GM19452 (cell line): Measurements from ENCODE around the gene PGLYRP2.
A peak's percentile ranks its signal among the peaks of the same experiment; 100 is the strongest.
"Not testable (repeated sequence)": the region's sequence is repeated elsewhere in the genome, so short reads cannot be mapped to it uniquely, and the experiment has no call there.

ENCODE experiments used
- ATAC-seq: cut with Tn5 transposase; IDR thresholded peaks from one replicate; pipeline ENCODE4 v1.9.1; 2021; ENCODE audit not compliant: unreplicated experiment

PGLYRP2 gene

DNA sequence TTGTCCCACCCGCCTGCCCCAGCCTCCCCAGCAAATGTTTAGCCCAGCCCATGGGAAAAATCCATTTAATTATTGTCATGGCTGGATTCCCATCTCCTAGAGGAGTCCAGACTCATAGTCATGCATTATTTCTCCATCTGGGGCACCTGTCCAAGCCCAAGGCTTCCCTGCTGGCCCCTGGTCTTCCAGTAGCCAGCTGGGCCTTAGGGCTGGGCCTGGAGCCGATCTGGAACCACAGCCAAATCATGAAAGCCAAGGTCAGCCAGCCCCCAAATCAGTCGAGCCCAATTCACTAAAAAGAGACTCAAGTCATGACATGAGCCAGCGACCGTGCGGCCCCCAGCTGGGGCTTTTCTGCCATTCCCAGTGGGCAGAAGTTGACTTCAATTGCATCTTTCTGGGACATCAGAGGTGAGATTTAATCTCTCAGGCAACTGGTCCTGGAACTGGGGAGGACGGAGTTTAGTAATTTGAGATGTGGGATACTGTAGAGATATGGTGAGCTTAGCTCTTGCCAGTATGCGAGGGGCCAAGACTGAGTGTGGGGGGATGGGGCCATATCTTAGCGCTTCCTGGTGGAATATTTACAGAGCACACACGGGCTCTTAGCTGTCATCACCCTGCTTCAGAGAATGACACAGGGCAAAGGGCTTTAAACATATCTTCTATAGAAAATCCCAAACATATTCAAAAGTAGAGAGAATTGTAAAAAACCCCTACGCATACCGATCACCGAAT lies 9.4 kb upstream of the PGLYRP2 start:
- ATAC-seq, result no peak

DNA sequence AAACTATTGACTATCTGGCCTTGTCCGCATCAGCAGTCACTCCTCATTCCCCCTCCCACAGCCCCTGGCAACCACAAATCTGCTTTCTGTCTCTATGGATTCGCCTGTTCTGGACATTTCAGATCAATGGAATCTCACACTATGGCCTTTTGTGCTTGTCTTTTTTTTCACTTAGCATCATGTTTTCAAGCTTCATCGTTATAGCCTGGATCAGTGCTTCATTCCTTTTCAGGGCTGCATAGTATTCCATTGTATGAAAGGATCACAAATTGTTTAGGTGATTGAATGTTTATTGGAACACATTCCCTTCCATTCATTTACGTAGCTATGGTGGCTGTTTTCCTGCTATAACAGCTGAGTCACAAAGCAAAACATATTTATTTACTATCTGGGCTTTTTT lies 7.7 kb upstream of the PGLYRP2 start:
- ATAC-seq, result no peak

DNA sequence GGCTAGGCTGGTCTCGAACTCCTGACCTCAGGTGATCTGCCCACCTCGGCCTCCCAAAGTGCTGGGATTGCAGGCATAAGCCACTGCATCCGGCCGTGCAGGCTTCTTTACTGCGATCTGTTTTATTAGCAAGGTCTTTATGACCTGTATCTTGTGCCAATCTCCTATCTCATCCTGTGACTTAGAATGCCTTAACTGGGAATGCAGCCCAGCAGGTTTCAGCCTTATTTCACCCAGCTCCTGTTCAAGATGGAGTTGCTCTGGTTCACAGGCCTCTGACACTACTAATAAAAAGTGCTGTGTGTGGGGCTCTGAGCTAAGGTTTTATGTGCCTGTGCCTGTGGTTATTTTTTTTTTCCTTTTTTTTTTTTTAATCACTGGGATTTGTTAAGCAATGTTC lies 6.5 kb upstream of the PGLYRP2 start:
- ATAC-seq, result not testable (repeated sequence)

DNA sequence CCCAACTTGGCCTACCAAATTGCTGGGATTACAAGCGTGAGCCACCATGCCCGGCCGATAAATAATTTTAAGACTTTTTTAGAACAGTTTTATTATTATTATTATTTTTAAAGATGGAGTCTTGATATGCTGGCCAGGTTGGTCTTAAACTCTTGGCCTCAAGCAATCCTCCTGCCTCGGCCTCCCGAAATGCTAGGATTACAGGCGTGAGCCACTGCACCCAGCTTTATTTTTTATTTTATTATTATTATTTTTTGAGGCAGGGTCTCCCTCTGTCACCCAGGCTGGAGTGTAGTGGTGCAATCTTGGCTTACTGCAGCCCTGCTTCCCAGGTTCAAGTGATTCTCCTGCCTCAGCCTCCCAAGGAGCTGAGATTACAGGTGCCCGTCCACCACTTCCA lies 1.7 kb upstream of the PGLYRP2 start:
- ATAC-seq, result not testable (repeated sequence)

DNA sequence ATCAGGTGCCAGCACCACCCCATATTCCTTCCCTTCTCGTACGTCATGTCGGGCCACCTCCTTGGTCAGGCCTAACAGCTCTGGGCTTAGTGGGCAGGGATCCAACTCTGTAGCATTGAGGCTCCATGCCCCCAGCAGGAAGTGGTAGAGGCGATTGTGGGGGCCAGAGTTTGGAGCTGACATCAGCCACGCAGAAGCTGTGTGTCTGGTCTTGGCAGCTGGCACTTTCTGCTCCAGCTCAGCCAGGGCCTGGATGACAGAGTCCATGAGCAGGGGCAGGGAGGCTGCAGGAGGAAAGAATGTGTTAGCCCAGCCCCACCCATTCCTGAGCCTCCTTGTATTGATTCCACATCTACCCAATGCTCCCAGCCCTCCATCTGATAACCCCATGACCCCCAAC lies 3.0 kb downstream of the PGLYRP2 start:
- no peak for ATAC-seq

DNA sequence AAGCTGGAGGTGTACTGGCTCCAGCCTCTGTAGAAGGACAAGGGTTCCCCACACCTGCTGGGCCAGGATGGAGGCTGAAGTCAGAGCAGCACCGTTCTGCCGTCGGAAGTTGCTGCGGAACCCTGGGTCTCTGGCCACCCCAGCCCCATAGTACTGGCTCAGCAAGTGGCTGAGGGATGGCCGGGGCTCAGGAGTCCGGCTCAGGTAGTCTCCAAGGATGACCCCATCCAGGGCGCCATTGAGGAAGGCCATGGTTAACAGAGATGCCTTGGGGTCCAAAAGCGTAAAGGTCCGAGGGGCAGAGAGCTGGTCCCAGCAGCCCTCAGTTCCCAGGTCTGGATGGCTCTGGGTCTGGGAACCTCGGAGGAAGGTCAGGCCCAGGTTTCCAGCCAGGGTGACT lies 3.7 kb downstream of the PGLYRP2 start:
- no peak for ATAC-seq

DNA sequence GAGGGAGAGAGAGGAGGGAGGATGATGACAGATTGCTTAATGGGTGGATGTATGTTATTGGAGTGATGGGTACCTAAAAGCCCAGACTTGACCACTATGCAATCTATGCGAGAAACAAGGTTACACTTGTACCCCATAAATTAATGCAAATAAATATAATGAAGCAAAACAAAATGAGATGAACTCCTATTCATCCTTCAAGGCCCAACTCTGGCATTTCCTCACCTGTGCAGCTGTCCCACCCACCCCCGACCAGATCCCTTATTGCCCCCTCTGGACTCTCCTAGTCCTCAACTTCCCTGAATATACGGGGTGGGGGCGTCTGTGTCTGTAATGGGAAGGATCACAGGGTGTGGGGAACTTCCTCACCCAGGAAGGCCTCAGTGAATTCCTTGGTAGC lies 4.1 kb downstream of the PGLYRP2 start:
- ATAC-seq, result no peak

DNA sequence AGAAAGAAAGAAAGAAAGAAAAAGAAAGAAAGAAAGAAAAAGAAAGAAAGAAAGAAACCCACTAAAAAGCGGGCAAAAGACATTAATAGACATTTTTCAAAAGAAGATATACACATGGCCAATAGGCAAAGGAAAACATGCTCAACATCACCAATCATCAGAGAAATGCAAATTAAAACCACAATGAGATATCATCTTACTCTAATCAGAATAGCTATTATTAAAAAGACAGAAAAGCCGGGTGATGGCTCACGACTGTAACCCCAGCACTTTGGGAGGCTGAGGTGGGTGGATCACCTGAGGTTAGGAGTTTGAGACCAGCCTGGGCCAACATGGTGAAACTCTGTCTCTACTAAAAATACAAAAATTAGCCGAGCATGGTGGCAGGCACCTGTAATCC lies 5.5 kb downstream of the PGLYRP2 start:
- ATAC-seq, result not testable (repeated sequence)

DNA sequence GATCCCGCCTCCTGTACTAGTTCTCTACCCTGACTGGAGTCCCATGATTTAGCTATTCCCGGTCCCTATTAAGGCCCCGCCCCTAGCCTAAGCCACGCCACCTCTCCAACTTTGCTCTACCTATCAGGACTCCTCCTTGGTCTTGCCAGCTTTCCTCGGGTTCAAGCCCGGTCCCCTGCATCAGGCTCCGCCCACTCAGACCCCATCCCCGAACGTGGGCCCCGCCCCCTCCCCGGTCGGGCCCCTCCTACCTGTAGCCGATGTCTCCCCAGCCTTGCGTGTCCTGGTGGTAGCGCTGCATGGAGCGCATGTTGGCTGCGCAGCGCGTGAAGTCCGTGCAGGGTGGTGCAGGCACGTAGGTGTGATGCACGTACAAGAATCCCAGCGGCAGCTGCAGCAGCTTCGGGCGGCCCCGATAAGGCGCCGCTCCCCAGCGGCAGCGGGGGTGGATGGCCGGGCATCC lies 7.6 kb downstream of the PGLYRP2 start:
- no peak for ATAC-seq

DNA sequence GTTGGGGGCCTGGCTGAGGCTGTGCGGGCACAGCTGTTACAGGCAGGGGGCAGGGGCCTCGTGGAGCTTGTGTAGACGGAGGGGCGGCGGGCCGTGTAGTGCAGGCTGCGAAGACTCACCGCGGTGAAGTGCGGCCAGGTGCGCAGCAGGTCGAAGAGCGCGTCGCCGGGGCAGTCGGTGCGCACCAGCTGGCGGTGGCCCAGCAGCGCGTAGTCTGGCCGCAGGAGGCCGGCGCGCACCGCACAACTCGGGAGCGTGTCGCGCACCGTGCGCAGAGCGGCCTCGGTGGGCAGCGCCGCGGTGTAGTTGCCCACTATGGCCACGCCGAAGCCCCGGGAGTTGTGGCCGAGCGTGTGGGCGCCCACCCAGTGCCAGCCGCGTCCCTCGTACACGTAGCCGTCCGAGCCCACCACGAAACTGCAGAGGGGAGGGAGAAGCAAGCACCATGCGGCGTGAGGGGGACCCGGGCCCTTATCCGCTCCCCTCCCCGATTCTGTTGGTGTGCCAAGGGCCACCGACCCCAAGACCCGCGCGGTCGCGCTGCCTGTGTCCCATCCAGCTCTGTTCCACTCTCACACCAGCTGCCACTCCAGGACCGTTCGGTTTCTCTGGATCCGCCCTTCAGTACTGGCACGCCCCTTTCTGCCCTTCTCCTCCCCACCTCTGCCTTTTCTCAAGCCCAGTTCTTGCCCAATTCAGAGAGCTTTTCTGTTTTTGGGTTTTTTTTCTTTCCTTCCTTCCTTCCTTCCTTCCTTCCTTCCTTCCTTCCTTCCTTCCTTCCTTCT lies 9.6 kb downstream of the PGLYRP2 start:
- ATAC-seq, result no peak

DNA sequence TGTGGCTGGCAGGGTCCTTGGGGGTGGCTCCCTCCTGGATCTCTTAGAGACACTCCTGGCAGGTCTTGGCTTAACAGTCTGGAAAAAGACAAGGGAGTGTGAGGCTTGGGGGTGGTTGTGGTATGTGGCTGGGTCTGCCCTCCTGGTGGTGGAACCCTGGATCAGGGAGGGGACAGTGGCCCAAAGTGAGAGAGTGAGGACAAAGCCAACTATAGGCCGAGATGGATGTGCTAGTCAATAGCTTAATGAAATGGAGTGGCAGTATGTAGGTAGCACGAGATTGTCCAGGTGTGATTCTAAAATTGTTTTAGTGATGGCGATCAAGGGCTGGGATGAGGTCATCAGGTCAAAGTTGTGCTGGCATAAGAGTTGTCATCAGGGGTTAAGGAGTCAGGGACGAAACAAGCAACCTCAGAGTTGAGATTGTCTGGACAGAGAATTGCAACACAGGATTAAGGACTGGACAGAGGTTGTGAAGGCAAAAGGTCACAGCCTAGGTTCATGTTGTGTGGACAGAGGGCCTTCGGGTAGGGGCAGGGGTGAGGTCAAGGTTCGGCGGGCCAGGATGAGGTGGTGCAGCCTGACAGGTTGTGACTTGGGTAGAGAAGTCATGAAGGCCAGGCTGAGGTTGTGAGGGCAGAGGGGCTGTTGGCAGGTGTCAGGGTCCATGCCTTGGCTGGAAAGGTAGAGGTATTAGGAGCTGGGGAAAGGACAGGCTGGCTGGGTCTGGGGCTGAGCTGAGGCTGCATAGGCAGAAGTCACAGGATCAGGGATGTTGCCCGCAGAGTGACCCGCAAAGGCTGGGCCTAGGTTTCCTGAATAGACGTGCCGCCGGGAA lies 10.4 kb downstream of the PGLYRP2 start:
- no peak for ATAC-seq

DNA sequence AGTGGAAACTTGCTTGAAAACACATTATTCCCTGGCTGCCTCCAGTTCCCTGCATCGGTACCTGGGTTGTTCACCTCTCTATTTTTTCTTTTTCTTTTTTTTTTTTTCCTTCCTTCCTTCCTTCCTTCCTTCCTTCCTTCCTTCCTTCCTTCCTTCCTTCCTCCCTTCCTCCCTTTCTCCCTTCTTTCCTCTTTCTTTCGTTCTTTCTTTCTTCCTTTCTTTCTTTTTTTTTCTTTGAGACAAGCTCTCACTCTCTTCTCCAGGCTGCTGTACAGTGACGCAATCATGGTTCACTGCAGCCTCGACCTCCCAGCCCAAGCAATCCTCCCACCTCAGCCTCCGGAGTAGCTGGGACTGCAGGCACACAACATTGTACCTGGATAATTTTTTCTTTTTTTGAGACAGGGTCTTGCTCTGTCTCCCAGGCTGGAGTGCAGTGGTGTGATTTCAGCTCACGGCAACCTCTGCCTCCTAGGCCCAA lies 11.5 kb downstream of the PGLYRP2 start:
- no peak for ATAC-seq

DNA sequence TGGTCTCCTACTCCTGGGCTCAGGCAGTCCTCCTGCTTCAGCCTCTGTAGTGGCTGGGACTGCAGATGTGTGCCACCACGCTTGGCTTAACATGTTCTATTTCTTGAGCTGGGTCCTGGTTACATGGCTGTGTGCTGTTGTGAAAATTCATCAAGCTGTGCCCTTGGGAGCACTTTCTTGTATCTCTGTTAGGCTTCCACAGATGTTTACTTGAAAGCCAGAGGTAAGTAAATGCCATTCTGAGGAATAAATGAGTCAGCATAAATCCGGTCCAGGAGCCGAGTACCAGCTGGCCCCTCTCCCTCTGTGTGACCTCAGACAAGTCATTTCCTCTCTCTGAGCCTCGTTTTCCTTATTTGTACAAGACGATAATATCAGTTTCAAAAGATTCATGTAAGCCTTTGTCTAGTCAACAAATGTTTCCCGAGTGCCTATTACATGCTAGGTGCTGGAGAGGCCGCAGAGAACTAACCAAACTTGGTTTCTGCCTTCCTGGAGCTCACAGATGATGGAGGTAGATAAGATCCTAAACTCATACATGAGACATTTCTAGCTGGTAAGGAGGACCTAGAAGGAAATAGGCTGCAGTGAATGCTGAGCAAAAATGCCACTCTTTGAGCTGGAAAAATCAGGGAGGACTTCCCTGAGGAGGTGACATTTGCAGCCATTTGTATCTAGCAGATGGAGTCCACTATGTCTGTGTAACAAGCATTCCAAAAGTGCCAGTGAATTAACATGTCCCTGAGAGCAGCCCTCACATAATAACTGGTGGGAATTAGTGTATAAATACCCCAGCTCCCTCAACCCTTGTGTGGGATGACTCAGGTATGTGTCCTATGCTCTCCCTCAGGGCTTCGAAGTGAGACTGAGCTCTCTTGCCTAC lies 12.2 kb downstream of the PGLYRP2 start:
- peak; percentile 60 for ATAC-seq

DNA sequence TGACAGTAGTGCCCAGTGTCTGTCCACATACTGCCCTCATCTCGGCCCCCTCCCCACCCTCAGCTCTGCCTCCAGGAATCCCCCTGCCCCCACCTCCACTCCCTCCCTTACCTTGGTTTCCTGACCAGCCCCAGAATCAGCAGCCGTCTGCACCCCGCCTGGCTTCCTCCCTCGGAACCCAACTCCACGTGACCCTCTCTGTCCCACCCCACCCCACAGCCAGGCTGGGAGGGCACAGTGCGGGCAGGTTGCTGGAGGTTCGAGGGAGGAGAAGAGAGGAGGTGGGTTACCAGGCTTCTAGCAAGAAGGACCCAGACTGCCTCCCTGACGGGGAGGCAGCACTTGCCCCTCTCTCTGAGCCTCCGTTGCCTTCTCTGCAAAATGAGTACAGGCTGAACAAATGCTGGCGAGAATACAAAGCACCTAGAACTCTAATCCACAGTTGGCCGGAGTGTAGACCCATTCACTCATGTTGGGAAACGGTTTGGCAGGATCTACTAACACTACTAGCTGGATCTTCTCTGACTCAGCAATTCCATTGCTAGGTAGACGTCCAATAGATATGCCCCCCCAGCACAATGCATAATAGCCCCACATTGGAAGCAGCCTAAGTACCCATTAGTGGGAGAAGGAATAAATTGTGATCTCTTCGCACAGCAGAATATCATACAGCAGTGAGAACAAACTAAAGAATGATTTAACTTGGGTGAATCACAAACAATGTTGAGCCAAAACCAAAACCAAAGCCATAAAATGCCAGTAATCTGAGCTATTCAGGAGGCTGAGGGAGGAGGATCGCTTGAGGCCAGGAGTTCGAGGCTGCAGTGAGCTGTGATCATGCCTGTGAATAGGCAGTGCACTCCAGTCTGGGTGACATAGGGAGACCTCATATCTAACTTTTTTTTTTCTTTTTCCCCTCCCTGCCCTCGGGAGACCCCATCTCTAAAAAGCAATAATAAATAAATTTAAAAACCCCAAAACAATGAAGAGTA lies 14.6 kb downstream of the PGLYRP2 start, which contains the start of gene RASAL3:
TSS of gene RASAL3 (minus strand) at position 151 of the 992 bp plus-strand sequence. CDS start 186 bp downstream, outside the sequence.
- no peak for ATAC-seq

DNA sequence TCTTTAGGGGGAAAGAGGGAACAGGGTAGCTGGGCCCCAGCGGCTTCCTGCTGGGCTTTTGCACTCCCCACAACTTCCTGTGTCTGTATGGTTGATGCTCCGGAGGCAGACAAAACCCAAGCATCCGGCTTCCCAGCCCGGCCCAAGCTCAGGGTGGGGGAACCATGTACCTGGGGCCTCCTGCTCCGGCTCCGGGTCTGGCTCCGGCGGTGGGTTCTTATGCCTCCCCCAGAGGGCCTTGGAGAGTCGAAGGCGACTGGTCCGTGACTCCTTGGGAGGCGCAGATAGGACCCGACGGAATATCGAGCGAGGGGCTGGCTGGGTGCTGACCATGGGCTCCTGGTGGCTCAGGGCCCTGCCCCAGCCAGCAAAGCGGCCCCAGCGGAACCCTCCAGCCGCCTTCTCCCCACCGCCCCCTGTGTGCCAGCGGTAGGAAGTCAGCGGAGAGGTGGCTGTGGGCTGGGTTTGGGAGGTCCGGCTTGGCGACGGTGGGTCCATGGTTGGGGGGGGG lies 15.4 kb downstream of the PGLYRP2 start:
- no peak for ATAC-seq

DNA sequence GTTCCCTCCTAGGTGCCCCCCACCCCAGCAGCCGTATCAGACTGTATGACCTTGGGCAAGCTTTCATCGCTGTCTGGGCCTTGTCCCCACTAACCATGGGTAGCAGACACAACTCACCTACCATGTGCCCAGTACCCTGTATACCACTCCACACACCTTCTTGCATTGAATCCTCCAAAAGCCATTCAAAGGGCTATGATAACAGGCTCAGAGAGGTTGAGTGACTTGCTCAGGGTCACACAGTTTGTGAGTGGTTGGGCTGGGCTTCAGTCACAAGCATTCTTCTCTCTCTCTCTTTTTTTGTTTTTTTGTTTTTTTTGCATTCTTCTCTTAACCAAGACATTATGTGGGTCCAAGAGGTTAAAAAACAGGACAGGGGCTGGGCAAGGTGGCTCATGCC lies 17.6 kb downstream of the PGLYRP2 start:
- ATAC-seq, result no peak

DNA sequence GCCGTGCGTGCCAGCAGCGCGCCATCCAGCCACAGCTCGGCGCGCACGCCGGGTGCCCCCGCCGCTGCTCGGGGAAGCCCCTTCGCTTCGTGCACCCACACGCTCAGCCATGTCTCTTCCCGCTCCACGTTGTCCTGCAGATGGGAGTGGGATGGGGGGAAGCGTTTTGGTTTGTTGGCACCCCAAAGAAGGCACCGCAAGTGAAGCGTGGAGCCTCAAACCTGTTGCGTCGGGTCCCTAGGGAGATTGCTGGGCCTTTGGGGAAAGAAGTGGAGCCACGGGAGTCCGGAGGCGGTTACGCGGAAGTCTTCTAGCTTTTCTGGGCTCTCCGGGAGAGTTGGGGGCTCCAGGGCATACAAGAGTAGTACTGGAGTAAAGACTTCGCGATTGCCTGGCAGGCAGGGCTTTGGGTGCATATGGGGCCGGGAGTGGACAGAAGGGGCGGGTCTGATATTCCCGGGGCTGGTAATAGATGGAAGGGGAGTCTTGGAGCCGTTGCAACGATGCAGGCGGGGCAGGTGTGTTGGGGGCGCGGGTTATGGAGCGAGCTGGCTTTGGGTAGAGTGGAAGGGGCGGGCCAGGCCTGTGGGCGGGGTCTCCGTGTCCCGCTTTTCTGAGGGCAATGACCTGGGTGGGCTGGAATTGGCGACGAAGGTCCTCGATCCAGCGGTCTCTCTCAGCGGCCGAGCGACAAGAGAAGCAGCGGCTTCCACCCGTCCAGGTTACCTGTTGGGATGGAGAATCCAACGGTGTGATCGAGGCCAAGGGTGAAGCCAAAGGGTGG lies 21.4 kb downstream of the PGLYRP2 start:
- ATAC-seq, result no peak
